HG03103 (cell line): Measurements from ENCODE around the gene CCDC178.

ENCODE experiments used
- ATAC-seq: cut with Tn5 transposase; IDR thresholded peaks from one replicate; pipeline ENCODE4 v1.9.1; 2021; ENCODE audit warnings: low read depth; ENCODE audit not compliant: unreplicated experiment

The CCDC178 gene

GRCh38 chr18:32930695-32931301 is 509.7 kb downstream of the CCDC178 start:
- ATAC-seq = peak; percentile 100

- no peak for ATAC-seq
These were observed 511.3 kb downstream of the CCDC178 start for GRCh38 chr18:32929213-32929612.

GRCh38 chr18:32922951-32923430 is 517.5 kb downstream of the CCDC178 start:
- ATAC-seq = no peak

GRCh38 chr18:32920796-32921787 is 519.4 kb downstream of the CCDC178 start:
- no peak for ATAC-seq

- peak; percentile 97 for ATAC-seq
These were observed 520.7 kb downstream of the CCDC178 start for GRCh38 chr18:32919799-32920198.

GRCh38 chr18:32918692-32919250 is 521.8 kb downstream of the CCDC178 start:
- ATAC-seq = no peak

- no peak for ATAC-seq
These were observed 525.0 kb downstream of the CCDC178 start for GRCh38 chr18:32915516-32915915.

- no peak for ATAC-seq
These were observed 528.7 kb downstream of the CCDC178 start for GRCh38 chr18:32911660-32912284.

- no peak for ATAC-seq
These were observed 529.7 kb downstream of the CCDC178 start for GRCh38 chr18:32910694-32911296.

- no peak for ATAC-seq
These were observed 530.5 kb downstream of the CCDC178 start for GRCh38 chr18:32909798-32910561.

- no peak for ATAC-seq
These were observed 532.1 kb downstream of the CCDC178 start for GRCh38 chr18:32908424-32908805.

GRCh38 chr18:32907648-32908423 is 532.7 kb downstream of the CCDC178 start:
- ATAC-seq = no peak

GRCh38 chr18:32907311-32907585 is 533.3 kb downstream of the CCDC178 start:
- ATAC-seq = no peak

- no peak for ATAC-seq
These were observed 533.8 kb downstream of the CCDC178 start for GRCh38 chr18:32906506-32907310.

- ATAC-seq = no peak
These were observed 534.9 kb downstream of the CCDC178 start for GRCh38 chr18:32905651-32906050.

GRCh38 chr18:32902568-32903330 is 537.8 kb downstream of the CCDC178 start:
- no peak for ATAC-seq

GRCh38 chr18:32899819-32900218 is 540.7 kb downstream of the CCDC178 start:
- no peak for ATAC-seq
